H1 (cell line): ENCODE data around the gene ABCA13. TPM values are rescaled to one million over a fixed set of nuclear protein-coding genes. Genes with fewer than 3 reads are reported as not detected.

ENCODE experiments used
- CHD1 ChIP-seq: IDR thresholded peaks from 2 replicates; pipeline ENCODE4 v1.6.1; 2012; ENCODE audit warnings: low read depth, low read length, improper control_type of control experiment
- EP300 ChIP-seq, 2 experiments: IDR thresholded peaks; 1 replicate in 1 of 2; 2 replicates in 1 of 2; pipeline ENCODE4 v1.6.1; 2011 to 2012; ENCODE audit warnings: low read depth in 2 of 2, low read length in 2 of 2, mild to moderate bottlenecking in 2 of 2, borderline replicate concordance in 1 of 2, inconsistent platforms in 1 of 2, moderate library complexity in 1 of 2
- NRF1 ChIP-seq: IDR thresholded peaks from 2 replicates; pipeline ENCODE4 v1.6.1; 2011; ENCODE audit warnings: mild to moderate bottlenecking, low read depth, low read length, improper control_type of control experiment
- polyA plus RNA-seq, 7 experiments: library from polyadenylated mRNA; depleted of rRNA in 3 of 7; stranded (reverse) in 5 of 7; unstranded in 2 of 7; fragments of >200 nt in 5 of 7; fragments of 200-250 nt in 2 of 7; gene quantifications; 1 replicate in 5 of 7; 2 replicates in 1 of 7; 4 replicates in 1 of 7; pipeline versions ENCODE4 v1.2.1 to v1.2.3, GENCODE V29; 2011 to 2013; ENCODE audit warnings: missing spikeins in 2 of 7, mixed read lengths in 2 of 7
- total RNA-seq: library from RNA; stranded (reverse); fragmentation: NEBNext Ultra II Directional; extraction: Animal tissue kit (Norgen Biotek cat#: 25700); gene quantifications from 2 replicates; pipeline ENCODE4 v1.2.1, GENCODE V29; 2021

The ABCA13 gene
- total and polyA plus RNA-seq, 2 of the 8 experiments (the other 6 are each of a cell fraction or from before 2014, with no cell fraction given) = 0.07 to 0.09 TPM

DNA sequence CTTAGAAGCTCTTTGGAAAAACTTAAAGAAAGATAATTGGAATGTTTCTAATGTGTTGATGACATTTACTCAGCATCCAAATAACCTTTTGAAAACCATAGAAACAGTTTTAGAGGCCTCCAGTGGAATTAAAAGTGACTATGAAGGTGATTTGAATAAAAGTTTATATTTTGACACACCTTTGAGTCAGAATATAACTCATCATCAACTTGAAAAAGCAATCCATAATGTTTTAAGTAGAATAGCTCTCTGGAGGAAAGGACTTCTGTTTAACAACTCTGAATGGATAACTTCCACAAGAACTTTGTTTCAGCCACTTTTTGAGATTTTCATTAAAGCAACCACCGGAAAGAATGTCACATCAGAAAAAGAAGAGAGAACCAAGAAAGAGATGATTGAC is 108.2 kb downstream of the ABCA13 start (continued):
- TF ChIP-seq NRF1 = no peak
- no peak for TF ChIP-seq EP300 (IDR thresholded peaks at IDR 0.05; ENCODE audit: borderline replicate concordance in 1 of 2, low read depth in 2 of 2, low read length in 2 of 2)
- TF ChIP-seq CHD1 = no peak
